ENCODE measurements around the gene NRXN3.

NRXN3 gene

DNA sequence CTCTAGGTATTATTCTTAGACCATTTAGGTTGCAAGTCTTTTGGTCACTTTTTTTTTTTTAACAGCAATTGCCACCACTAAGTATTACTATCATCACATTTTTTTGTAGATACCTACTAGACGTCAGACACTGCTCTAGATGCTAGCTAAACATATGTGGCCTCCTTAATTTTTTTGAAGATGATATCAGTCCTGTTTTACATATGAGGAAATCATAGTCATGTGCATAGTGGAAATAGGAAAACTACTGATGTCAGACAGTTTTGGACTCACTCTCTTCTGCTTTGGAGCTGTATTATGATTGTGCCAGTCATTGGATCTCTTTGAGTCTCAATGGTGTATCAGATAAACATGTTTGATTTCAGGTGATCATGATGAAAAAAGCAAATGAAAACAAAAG, 1736.8 kb downstream of the NRXN3 start:
- no peak overlapping the region for H3K9ac ChIP-seq (ENCODE audit: low read depth, low read length)
- H3K9me3 ChIP-seq (ENCODE audit: control insufficient read depth, insufficient read depth, low read length), result no peaks in the 10 kb centered on the region
- H3K4me3 ChIP-seq (ENCODE audit: low read depth, low read length), result no peak overlapping the region
- H3K27ac ChIP-seq (ENCODE audit: low read depth, low read length), result no peak overlapping the region
- H3K27me3 ChIP-seq (ENCODE audit: control insufficient read depth, insufficient read depth, low read length), result no peaks in the 10 kb centered on the region
- H3K4me1 ChIP-seq (ENCODE audit: control insufficient read depth, insufficient read depth, low read length), result peaks cover 4% of the 10 kb centered on the region; the same call in 1 of the 2 replicates
- H3K36me3 ChIP-seq (ENCODE audit: control insufficient read depth, insufficient read depth, low read length), result no peaks in the 10 kb centered on the region

DNA sequence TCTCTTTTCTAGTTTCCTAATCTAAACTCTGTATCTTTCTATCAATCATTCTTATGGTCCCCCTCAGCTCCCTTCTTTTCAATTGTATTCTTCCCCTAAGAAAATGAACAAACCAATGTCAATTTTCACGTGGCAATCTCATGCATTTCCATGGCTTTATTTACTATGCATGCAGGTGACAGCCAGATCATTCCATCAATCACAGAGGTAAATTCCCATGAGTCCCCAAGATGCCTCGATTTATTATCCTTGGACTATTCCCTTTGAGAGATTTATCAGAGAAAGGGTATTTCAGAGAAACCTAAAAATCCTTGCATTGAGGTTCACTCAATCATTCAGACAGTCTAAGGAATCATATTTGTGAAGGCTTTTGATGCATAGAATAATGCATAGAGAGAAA, 1739.9 kb downstream of the NRXN3 start:
- peaks cover 4% of the 10 kb centered on the region; the same call in 1 of the 2 replicates for H3K4me1 ChIP-seq (ENCODE audit: control insufficient read depth, insufficient read depth, low read length)
- H3K27ac ChIP-seq (ENCODE audit: low read depth, low read length), result no peak overlapping the region
- no peak overlapping the region for H3K9ac ChIP-seq (ENCODE audit: low read depth, low read length)
- H3K4me3 ChIP-seq (ENCODE audit: low read depth, low read length), result no peak overlapping the region
- no peaks in the 10 kb centered on the region for H3K27me3 ChIP-seq (ENCODE audit: control insufficient read depth, insufficient read depth, low read length)
- H3K36me3 ChIP-seq (ENCODE audit: control insufficient read depth, insufficient read depth, low read length), result no peaks in the 10 kb centered on the region
- no peaks in the 10 kb centered on the region for H3K9me3 ChIP-seq (ENCODE audit: control insufficient read depth, insufficient read depth, low read length)

DNA sequence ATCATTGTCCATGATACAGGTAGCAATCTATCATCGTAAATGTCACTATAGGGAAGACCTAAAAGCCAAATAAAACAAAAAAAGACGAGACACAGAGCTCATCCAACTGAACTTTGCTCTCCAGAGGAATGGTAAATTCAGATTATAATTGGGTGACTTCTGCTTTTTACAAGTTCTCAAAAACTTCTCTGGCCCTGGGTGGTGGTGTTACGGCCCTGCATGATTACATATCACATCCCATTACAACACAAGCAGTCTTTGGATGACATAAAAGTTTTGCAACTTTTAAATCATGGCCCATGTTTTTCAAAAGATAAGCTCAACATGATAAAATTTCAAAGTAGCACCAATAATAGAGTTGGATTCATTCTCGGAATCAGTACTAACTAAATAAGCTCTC, 1741.6 kb downstream of the NRXN3 start:
- no peaks in the 10 kb centered on the region for H3K9me3 ChIP-seq (ENCODE audit: control insufficient read depth, insufficient read depth, low read length)
- H3K27ac ChIP-seq (ENCODE audit: low read depth, low read length), result no peak overlapping the region
- no peak overlapping the region for H3K4me3 ChIP-seq (ENCODE audit: low read depth, low read length)
- H3K4me1 ChIP-seq (ENCODE audit: control insufficient read depth, insufficient read depth, low read length), result peaks cover 4% of the 10 kb centered on the region; the same call in 1 of the 2 replicates
- H3K27me3 ChIP-seq (ENCODE audit: control insufficient read depth, insufficient read depth, low read length), result no peaks in the 10 kb centered on the region
- H3K9ac ChIP-seq (ENCODE audit: low read depth, low read length), result no peak overlapping the region
- H3K36me3 ChIP-seq (ENCODE audit: control insufficient read depth, insufficient read depth, low read length), result no peaks in the 10 kb centered on the region

DNA sequence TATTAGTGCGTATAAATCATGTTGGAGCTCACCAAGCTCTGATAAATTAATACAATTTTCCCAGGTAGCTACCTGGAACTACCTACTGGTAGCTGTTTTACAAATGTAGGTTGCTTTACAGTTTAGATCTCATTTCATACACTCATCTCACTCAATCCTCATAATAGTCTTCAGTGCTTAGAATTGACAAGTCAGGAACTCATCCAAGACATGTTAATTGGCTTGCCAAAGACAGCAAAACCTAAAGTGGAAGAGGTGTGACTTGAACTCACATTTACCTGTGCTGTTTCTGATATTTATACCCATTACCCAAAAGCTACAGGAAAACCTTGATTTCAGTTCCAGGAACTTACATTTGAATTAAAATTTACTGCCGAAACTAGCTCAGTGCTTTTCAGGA, 1744.4 kb downstream of the NRXN3 start:
- Histone ChIP-seq H3K4me3 (ENCODE audit: low read depth, low read length) (no peak overlapping the region), H3K4me1 (ENCODE audit: control insufficient read depth, insufficient read depth, low read length) (peaks cover 1% of the 10 kb centered on the region; the same call in 1 of the 2 replicates), H3K27me3 (ENCODE audit: control insufficient read depth, insufficient read depth, low read length) (no peaks in the 10 kb centered on the region), H3K9me3 (ENCODE audit: control insufficient read depth, insufficient read depth, low read length) (no peaks in the 10 kb centered on the region), H3K36me3 (ENCODE audit: control insufficient read depth, insufficient read depth, low read length) (no peaks in the 10 kb centered on the region), H3K9ac (ENCODE audit: low read depth, low read length) (no peak overlapping the region), H3K27ac (ENCODE audit: low read depth, low read length) (no peak overlapping the region)

DNA sequence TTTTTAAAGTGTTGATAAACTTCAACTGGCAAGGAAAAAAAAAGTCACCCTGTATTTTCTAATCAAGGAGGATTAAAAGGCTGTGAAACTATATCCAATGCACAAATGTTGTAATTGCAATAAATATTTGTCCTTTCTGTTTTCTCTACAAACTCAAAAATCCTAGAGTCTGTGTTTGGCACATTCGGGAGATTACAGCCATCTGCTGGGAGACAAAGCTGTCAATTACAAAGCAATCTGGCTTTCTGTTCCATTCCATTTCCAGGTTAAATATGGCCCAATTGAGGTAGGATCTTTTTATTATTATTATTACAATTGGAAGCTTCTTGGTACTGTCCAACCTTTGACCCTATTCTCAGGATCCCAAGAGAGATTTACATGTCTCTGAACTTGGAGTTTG, 1745.2 kb downstream of the NRXN3 start:
- Histone ChIP-seq H3K27ac (ENCODE audit: low read depth, low read length) (no peak overlapping the region), H3K36me3 (ENCODE audit: control insufficient read depth, insufficient read depth, low read length) (no peaks in the 10 kb centered on the region), H3K4me1 (ENCODE audit: control insufficient read depth, insufficient read depth, low read length) (no peaks in the 10 kb centered on the region), H3K4me3 (ENCODE audit: low read depth, low read length) (no peak overlapping the region), H3K9ac (ENCODE audit: low read depth, low read length) (no peak overlapping the region), H3K27me3 (ENCODE audit: control insufficient read depth, insufficient read depth, low read length) (no peaks in the 10 kb centered on the region), H3K9me3 (ENCODE audit: control insufficient read depth, insufficient read depth, low read length) (no peaks in the 10 kb centered on the region)

DNA sequence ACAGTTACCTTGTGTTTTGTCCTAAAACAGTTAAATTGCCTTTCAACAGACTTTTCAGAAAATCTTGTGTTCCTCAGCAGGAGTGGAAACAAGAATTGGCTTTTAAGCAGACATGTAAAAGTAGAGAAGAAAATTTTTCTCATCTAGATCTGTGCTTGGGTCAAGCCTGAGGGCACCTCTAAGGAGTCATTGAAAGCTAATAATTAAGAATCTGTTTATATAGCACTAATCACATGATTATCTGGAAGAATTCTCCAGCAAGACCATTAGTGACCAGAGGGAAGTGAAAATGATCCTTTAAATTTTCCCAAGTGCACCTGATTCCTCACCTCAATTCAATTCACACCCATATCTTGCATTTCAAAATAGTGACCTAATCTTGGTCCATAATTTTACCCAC, 1746.1 kb downstream of the NRXN3 start:
- no peaks in the 10 kb centered on the region for H3K4me1 ChIP-seq (ENCODE audit: control insufficient read depth, insufficient read depth, low read length)
- no peaks in the 10 kb centered on the region for H3K9me3 ChIP-seq (ENCODE audit: control insufficient read depth, insufficient read depth, low read length)
- H3K36me3 ChIP-seq (ENCODE audit: control insufficient read depth, insufficient read depth, low read length), result no peaks in the 10 kb centered on the region
- H3K27ac ChIP-seq (ENCODE audit: low read depth, low read length), result no peak overlapping the region
- no peaks in the 10 kb centered on the region for H3K27me3 ChIP-seq (ENCODE audit: control insufficient read depth, insufficient read depth, low read length)
- H3K4me3 ChIP-seq (ENCODE audit: low read depth, low read length), result no peak overlapping the region
- H3K9ac ChIP-seq (ENCODE audit: low read depth, low read length), result no peak overlapping the region

DNA sequence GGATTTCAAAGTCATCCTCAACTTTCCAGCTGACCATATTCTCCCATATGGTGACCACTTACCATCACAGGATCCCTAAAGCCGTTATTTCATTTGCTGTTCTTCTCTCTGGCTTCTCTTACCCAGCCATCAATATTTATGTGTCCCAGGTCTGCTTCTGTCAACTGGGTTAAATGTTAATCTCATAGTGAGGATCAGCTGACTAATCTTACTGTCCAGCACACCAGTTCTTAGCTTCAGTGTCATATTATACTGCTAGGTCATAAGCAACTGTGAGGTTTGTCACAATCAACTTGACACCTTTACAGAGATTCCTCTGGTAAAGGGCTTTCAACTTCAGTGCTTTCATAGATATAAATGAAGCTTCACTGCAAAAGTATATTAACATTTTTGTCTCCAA, 1746.7 kb downstream of the NRXN3 start:
- Histone ChIP-seq H3K9ac (ENCODE audit: low read depth, low read length) (no peak overlapping the region), H3K9me3 (ENCODE audit: control insufficient read depth, insufficient read depth, low read length) (no peaks in the 10 kb centered on the region), H3K4me3 (ENCODE audit: low read depth, low read length) (no peak overlapping the region), H3K4me1 (ENCODE audit: control insufficient read depth, insufficient read depth, low read length) (no peaks in the 10 kb centered on the region), H3K36me3 (ENCODE audit: control insufficient read depth, insufficient read depth, low read length) (no peaks in the 10 kb centered on the region), H3K27ac (ENCODE audit: low read depth, low read length) (no peak overlapping the region), H3K27me3 (ENCODE audit: control insufficient read depth, insufficient read depth, low read length) (no peaks in the 10 kb centered on the region)

All from HUES48 (cell line).